A549 (cell line): ENCODE measurements around the gene PCNX2. TPM values are rescaled to one million over a fixed set of nuclear protein-coding genes. Genes with fewer than 3 reads are reported as not detected.
A peak's percentile ranks its signal among the peaks of the same experiment; 100 is the strongest.
"Not testable (repeated sequence)": the region's sequence is repeated elsewhere in the genome, so short reads cannot be mapped to it uniquely, and the experiment has no call there.

Experiments used
- ATAC-seq, 2 experiments: fragments of 200-7000 bp in 1 of 2; fragments of >200 bp in 1 of 2; cut with Nextera tagmentation in 1 of 2; cut with Tn5 transposase in 1 of 2; 3 replicates each; pipeline versions ENCODE4 v1.8.0 to v1.9.1; 2018 to 2020; ENCODE audit warnings: mild to moderate bottlenecking in 1 of 2, moderate library complexity in 1 of 2
- CTCF ChIA-PET: fragments of 300-600 bp; sonication (Branson Sonifier 250); formaldehyde crosslinking; extraction: SDS; loops from one replicate; lab custom pipeline; 2021; ENCODE audit warnings: antibody characterized with exemption, inconsistent platforms; lab: Yijun Ruan, JAX
- POLR2A ChIA-PET: fragments of 350-600 bp; formaldehyde crosslinking; extraction: SDS; loops from one replicate; lab custom pipeline; 2021; ENCODE audit warnings: antibody characterized with exemption, inconsistent platforms; lab: Yijun Ruan, JAX
- DNase-seq, 2 experiments: peaks; one replicate each; pipeline versions ENCODE4 v3.0.0 to v3.0.0-alpha.2; 2011 to 2016; ENCODE audit warnings: low read depth in 1 of 2, low spot score in 1 of 2
- FAIRE-seq: peaks from 2 replicates; lab custom pipeline; 2011; peaks lifted over from hg19 to GRCh38; lab: Jason Lieb, UNC
- H3K27ac ChIP-seq, 2 experiments: fragments of >200 bp; sonication (Bioruptor Twin); formaldehyde crosslinking; 3 replicates each; pipeline ENCODE4 v1.5.1; 2016 to 2017
- H3K4me1 ChIP-seq: fragments of >200 bp; sonication (Bioruptor Twin); formaldehyde crosslinking; 3 replicates; pipeline ENCODE4 v1.6.1; 2016
- H3K4me2 ChIP-seq: fragments of >200 bp; sonication (Bioruptor Twin); formaldehyde crosslinking; 3 replicates; pipeline ENCODE4 v1.6.1; 2016
- H3K4me3 ChIP-seq: fragments of >200 bp; sonication (Bioruptor Twin); formaldehyde crosslinking; 3 replicates; pipeline ENCODE4 v1.5.1; 2016
- H3K9me3 ChIP-seq: fragments of >200 bp; sonication (Bioruptor Twin); formaldehyde crosslinking; 3 replicates; pipeline ENCODE4 v1.6.1; 2016
- ATOH8 ChIP-seq: fragments of 250-450 bp; sonication (Bioruptor Pico); IDR thresholded peaks from 2 replicates; pipeline ENCODE4 v1.5.0; 2020; ENCODE audit warnings: low read depth, mild to moderate bottlenecking, moderate library complexity
- BHLHE40 ChIP-seq: IDR thresholded peaks from 2 replicates; pipeline ENCODE4 v1.6.1; 2012; ENCODE audit warnings: low read depth, low read length, inconsistent platforms
- CBX2 ChIP-seq: fragments of 200-600 bp; sonication (generic); IDR thresholded peaks from 2 replicates; pipeline ENCODE4 v1.6.1; 2016; ENCODE audit warnings: low read depth, mild to moderate bottlenecking, borderline replicate concordance
- CBX8 ChIP-seq: fragments of 200-600 bp; sonication (generic); IDR thresholded peaks from 2 replicates; pipeline ENCODE4 v1.6.1; 2016
- CEBPB ChIP-seq, 2 experiments: fragments of >200 bp in 1 of 2; sonication (Bioruptor Twin) in 1 of 2; formaldehyde crosslinking in 1 of 2; IDR thresholded peaks; 2 replicates each; pipeline ENCODE4 v1.6.1; 2012 to 2016
- CHD2 ChIP-seq: fragments of 150-350 bp; IDR thresholded peaks from 2 replicates; pipeline ENCODE4 v1.6.1; 2014; ENCODE audit warnings: low read length; ENCODE audit not compliant: partially characterized antibody
- E2F6 ChIP-seq: IDR thresholded peaks from 2 replicates; pipeline ENCODE4 v1.6.1; 2012; ENCODE audit warnings: low read depth, borderline replicate concordance
- ESRRA ChIP-seq: fragments of 150-350 bp; IDR thresholded peaks from 2 replicates; pipeline ENCODE4 v1.6.1; 2014; ENCODE audit warnings: mild to moderate bottlenecking, low read length, borderline replicate concordance
- FOSB ChIP-seq: fragments of 250-450 bp; sonication (Bioruptor Pico); IDR thresholded peaks from 2 replicates; pipeline ENCODE4 v1.5.0; 2020; ENCODE audit warnings: mild to moderate bottlenecking, moderate library complexity
- FOSL2 ChIP-seq, 2 experiments: fragments of 450-650 bp in 1 of 2; fragments of >200 bp in 1 of 2; sonication (Bioruptor Twin) in 1 of 2; formaldehyde crosslinking; IDR thresholded peaks; 2 replicates each; pipeline versions ENCODE4 v1.5.0 to v1.6.1; 2016 to 2020; ENCODE audit warnings: mild to moderate bottlenecking in 1 of 2, moderate library complexity in 1 of 2
- GATA3 ChIP-seq: IDR thresholded peaks from 2 replicates; pipeline ENCODE4 v1.6.1; 2012; ENCODE audit warnings: borderline replicate concordance
- HOXA7 ChIP-seq: fragments of 250-450 bp; sonication (Bioruptor Pico); IDR thresholded peaks from 2 replicates; pipeline ENCODE4 v1.5.0; 2020; ENCODE audit warnings: mild to moderate bottlenecking, moderate library complexity
- JUN ChIP-seq, 2 experiments: fragments of >200 bp; sonication (Bioruptor Twin); formaldehyde crosslinking; IDR thresholded peaks; 2 replicates in 1 of 2; 3 replicates in 1 of 2; pipeline ENCODE4 v1.6.1; 2016 to 2017
- KDM1A ChIP-seq: fragments of 200-600 bp; sonication (generic); IDR thresholded peaks from 2 replicates; pipeline ENCODE4 v1.6.1; 2016; ENCODE audit warnings: low read depth, mild to moderate bottlenecking
- MAX ChIP-seq: IDR thresholded peaks from 2 replicates; pipeline ENCODE4 v1.6.1; 2012
- MAZ ChIP-seq: fragments of 150-350 bp; IDR thresholded peaks from 2 replicates; pipeline ENCODE4 v1.6.1; 2014; ENCODE audit warnings: antibody characterized with exemption, low read depth, low read length, borderline replicate concordance
- MYC ChIP-seq: IDR thresholded peaks from 2 replicates; pipeline ENCODE4 v1.6.1; 2012; ENCODE audit warnings: mild to moderate bottlenecking, inconsistent platforms, low read length, improper control_type of control experiment, borderline replicate concordance
- NFE2L2 ChIP-seq: fragments of 150-350 bp; conservative IDR thresholded peaks from 2 replicates; pipeline ENCODE4 v1.6.1; 2014; ENCODE audit warnings: low read length
- NR3C1 ChIP-seq: fragments of >200 bp; sonication (Bioruptor Twin); formaldehyde crosslinking; IDR thresholded peaks from 3 replicates; pipeline ENCODE4 v1.6.1; 2017
- POLR2A ChIP-seq: IDR thresholded peaks from 2 replicates; pipeline ENCODE4 v1.6.1; 2012; ENCODE audit warnings: mild to moderate bottlenecking, low read length
- REST ChIP-seq: fragments of 200-600 bp; sonication (generic); IDR thresholded peaks from 2 replicates; pipeline ENCODE4 v1.6.1; 2016; ENCODE audit warnings: antibody characterized with exemption, mild to moderate bottlenecking, moderate library complexity
- RNF2 ChIP-seq: fragments of 200-600 bp; sonication (generic); IDR thresholded peaks from 2 replicates; pipeline ENCODE4 v1.6.1; 2016; ENCODE audit warnings: low read depth, mild to moderate bottlenecking, antibody characterized with exemption, moderate library complexity, borderline replicate concordance
- TFCP2L1 ChIP-seq: fragments of 250-450 bp; sonication (Bioruptor Pico); IDR thresholded peaks from 2 replicates; pipeline ENCODE4 v1.5.0; 2021; ENCODE audit warnings: mild to moderate bottlenecking
- TP53 ChIP-seq: fragments of 250-450 bp; sonication (Bioruptor Pico); IDR thresholded peaks from 2 replicates; pipeline ENCODE4 v1.5.0; 2021; ENCODE audit warnings: mild to moderate bottlenecking, moderate library complexity
- USF2 ChIP-seq: fragments of 450-650 bp; IDR thresholded peaks from 2 replicates; pipeline ENCODE4 v1.6.1; 2014; ENCODE audit warnings: antibody characterized with exemption
- ZC3H11A ChIP-seq: fragments of 450-650 bp; IDR thresholded peaks from 2 replicates; pipeline ENCODE4 v1.6.1; 2014; ENCODE audit warnings: antibody characterized with exemption, mild to moderate bottlenecking
- ZFP36 ChIP-seq: fragments of 450-650 bp; IDR thresholded peaks from 2 replicates; pipeline ENCODE4 v1.6.1; 2014; ENCODE audit warnings: borderline replicate concordance; ENCODE audit not compliant: partially characterized antibody
- ZNF302 ChIP-seq: fragments of 250-450 bp; sonication (Bioruptor Pico); IDR thresholded peaks from 2 replicates; pipeline ENCODE4 v1.9.0; 2021; ENCODE audit warnings: inconsistent platforms, mild to moderate bottlenecking, moderate library complexity
- WGBS: methylation state at CpG from one replicate; pipeline ENCODE4 v1.1.6; 2017; ENCODE audit errors: missing lambda C conversion rate; 5-methylcytosine and 5-hydroxymethylcytosine counted together
- polyA plus RNA-seq, 4 experiments: library from polyadenylated mRNA; depleted of rRNA in 3 of 4; stranded (reverse); fragments of >200 nt; fragmentation: RNase III in 1 of 4; extraction: RNeasy Plus Mini Kit Qiagen cat#74134 plus additional on column Dnase treatment in 1 of 4; gene quantifications; 2 replicates in 3 of 4; 3 replicates in 1 of 4; pipeline ENCODE4 v1.2.3, GENCODE V29; 2011 to 2017

PCNX2 gene
- polyA plus RNA-seq, 2 of the 4 experiments (the other 2 are of a cell fraction), result 8.8 to 27.2 TPM

GRCh38 chr1:233182587-233182986 lies 112.9 kb downstream of the PCNX2 start:
- no peak for ATAC-seq
- DNase-seq, result no peak
- FAIRE-seq, result no peak
- no peak overlapping the region for H3K4me3 ChIP-seq
- 85% methylated on average over 2 of the region's 2 CpGs for WGBS
- no peak overlapping the region for H3K27ac ChIP-seq
- no peak overlapping the region for H3K4me2 ChIP-seq
- H3K9me3 ChIP-seq, result peaks cover 8% of the 10 kb centered on the region
- TF ChIP-seq MAZ (no peak), ZNF302 (CRISPR knock-in tag) (no peak), CBX8 (no peak), CHD2 (no peak), USF2 (no peak), E2F6 (no peak), CEBPB (IDR thresholded peaks at IDR 0.05) (no peak), CBX2 (no peak), NFE2L2 (no peak), REST (no peak), ATOH8 (CRISPR knock-in tag) (no peak), JUN (IDR thresholded peaks at IDR 0.05) (no peak), TFCP2L1 (no peak), BHLHE40 (no peak), RNF2 (no peak), MYC (no peak), ESRRA (no peak)
- TF ChIP-seq, all 56 proteins: peak for 0
- CTCF ChIA-PET, result interaction anchor here (0.6 kb wide), 1 partner anchor 101 kb away, joined by 4 read pairs; no protein-coding TSS in a partner anchor
- POLR2A ChIA-PET, result no interaction called here
- H3K4me1 ChIP-seq, result peaks cover 4% of the 10 kb centered on the region; the same call in 1 of the 3 replicates

- H3K4me3 ChIP-seq, result no peak overlapping the region
- TF ChIP-seq E2F6, result no peak
- TF ChIP-seq FOSB (CRISPR knock-in tag), result no peak
- no peak for TF ChIP-seq MAX
- TF ChIP-seq KDM1A, result no peak
- no peak for TF ChIP-seq TFCP2L1
- TF ChIP-seq ZFP36, result no peak
- no peak for TF ChIP-seq CBX8
- TF ChIP-seq GATA3, result no peak
- TF ChIP-seq HOXA7 (CRISPR knock-in tag), result no peak
- TF ChIP-seq POLR2A, result no peak
- TF ChIP-seq ZC3H11A, result no peak
- no peak for TF ChIP-seq FOSL2 (IDR thresholded peaks at IDR 0.05)
- TF ChIP-seq FOSL2 (CRISPR knock-in tag; IDR thresholded peaks at IDR 0.05), result no peak
- TF ChIP-seq TP53, result no peak
- no peak for TF ChIP-seq BHLHE40
- TF ChIP-seq NR3C1, result no peak
- CTCF ChIA-PET, result interaction anchor here (0.7 to 1.2 kb wide), 4 partner anchors 9 to 88 kb away, joined by 3 to 6 read pairs (median 3); no protein-coding TSS in a partner anchor
- DNase-seq (no peak), ATAC-seq (no peak), FAIRE-seq (no peak)
- POLR2A ChIA-PET, result no interaction called here
- peaks cover 4% of the 10 kb centered on the region; the same call in 1 of the 3 replicates for H3K4me1 ChIP-seq
- H3K4me2 ChIP-seq, result no peak overlapping the region
- WGBS, result 90% methylated on average over 9 of the region's 9 CpGs
- peak overlapping the region in 1 of 2 experiments; percentile 60; a peak in 4 of 6 replicates for H3K27ac ChIP-seq
- peaks cover 12% of the 10 kb centered on the region for H3K9me3 ChIP-seq
These were observed 114.7 kb downstream of the PCNX2 start for GRCh38 chr1:233180641-233181364.

GRCh38 chr1:233179638-233180037 lies 115.9 kb downstream of the PCNX2 start:
- H3K4me1 ChIP-seq, DNase-seq, H3K4me2 ChIP-seq, H3K4me3 ChIP-seq, ATAC-seq, FAIRE-seq, POLR2A ChIA-PET: not testable (repeated sequence)
- Histone ChIP-seq H3K9me3 (peaks cover 12% of the 10 kb centered on the region), H3K27ac (peak overlapping the region; percentile 38 to 60; a peak in 5 of 6 replicates)
- WGBS, result 100% methylated on average over 1 of the region's 1 CpG
- CTCF ChIA-PET, result interaction anchor here (1.1 kb wide), 1 partner anchor 11 kb away, joined by 3 read pairs; no protein-coding TSS in a partner anchor
